ENCODE measurements around the gene ABLIM3.

DNA sequence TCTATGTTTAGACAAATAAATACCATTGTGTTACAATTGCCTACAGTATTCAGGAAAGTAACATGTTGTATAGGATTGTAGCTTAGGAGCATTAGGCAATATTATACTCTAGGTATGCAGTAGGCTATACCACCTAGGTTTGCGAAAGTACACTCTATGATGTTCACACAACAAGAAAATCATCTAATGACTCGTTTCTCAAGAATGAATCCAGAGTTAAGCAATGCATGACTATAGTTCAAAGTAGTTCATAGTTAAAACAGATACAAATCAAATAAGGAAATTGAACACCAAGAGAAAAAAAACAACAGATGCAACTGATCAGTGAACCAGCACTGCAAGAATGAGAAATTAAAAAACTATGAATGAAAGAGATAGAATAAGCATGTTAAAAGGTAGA is 27.6 kb upstream of the ABLIM3 start:
- no peak for TF ChIP-seq EZH2phosphoT487 (IDR thresholded peaks at IDR 0.05; ENCODE audit: low read length)
- TF ChIP-seq EZH2 (optimal IDR thresholded peaks at IDR 0.05; ENCODE audit: low read depth, low read length) = no peak

Data from MM.1S (cell line).